Islet of Langerhans (tissue), 1 donor: ENCODE measurements around the gene FUT3.
"Not testable (repeated sequence)": the region's sequence is repeated elsewhere in the genome, so short reads cannot be mapped to it uniquely, and the experiment has no call there.

Source experiments
- FAIRE-seq: peaks from one replicate; lab custom pipeline; 2011; peaks lifted over from hg19 to GRCh38; lab: Jason Lieb, UNC

Gene FUT3

GRCh38 chr19:5844456-5845433 lies 6.5 kb downstream of the FUT3 start:
- no peak for FAIRE-seq

- no peak for FAIRE-seq
These were observed 7.8 kb downstream of the FUT3 start for GRCh38 chr19:5843295-5843927.

DNA sequence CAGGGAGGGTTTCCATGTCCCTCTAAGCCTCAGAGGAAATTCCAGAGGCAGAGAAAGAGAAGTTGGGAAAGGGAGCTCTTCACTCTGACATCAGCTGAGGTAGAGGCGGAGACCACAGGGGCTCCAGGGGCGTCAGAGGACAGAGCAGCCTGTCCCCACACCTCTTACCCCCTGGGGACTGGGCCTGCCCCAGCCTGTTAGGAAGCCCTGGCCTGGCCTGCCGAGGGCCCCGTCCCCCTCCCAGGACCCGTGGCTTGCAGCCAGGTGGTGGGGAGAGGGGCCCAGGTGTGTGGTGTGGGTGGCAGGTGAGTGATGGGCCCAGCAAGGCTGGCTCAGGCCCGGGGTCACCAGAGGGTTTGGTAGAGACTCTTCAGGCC lies 9.5 kb downstream of the FUT3 start:
- FAIRE-seq = not testable (repeated sequence)

DNA sequence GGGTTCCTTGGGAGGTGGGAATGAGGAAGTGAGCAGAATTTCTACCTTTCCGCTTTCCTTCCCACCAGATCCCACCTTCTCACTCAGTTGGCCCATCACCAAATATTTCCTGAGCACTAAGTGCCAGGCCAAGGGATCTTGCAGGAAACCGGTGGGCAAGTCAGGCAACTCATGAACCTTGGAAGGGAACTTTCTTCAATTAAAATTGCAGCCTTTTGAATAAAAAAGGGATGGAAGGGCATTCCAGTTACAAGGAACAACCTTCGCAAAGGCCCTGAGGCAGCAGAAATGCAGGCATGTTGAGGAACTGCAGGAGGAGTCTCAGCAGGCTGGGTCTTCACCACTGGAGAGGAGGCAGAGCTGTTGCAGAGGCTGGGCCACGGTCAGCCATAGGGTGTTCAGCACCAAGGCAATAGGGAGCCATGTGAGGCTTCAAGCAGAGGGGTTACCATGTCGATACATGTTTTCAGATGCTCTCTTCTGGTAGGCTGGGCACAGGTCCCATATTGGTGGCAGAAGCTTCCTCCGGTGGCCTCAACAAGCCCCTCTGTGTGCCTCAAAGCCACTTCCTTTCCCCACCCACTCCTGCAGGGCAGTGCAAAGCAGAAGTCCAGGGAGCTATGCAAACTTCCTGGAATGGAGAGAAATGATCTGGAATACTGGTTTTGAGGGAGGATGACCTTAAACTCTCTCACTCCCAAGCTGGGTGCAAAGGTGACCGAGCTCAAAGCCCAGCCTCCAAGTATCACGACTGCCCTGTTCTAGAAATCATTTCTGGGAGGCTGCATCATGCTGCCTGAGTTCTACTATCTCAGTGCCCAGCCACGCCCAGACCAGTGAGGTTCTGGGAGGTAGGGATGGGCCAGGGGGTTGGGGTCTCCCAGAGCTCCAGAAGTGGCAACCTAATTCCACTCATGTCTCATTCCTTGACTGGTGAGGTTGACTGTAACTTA lies 11.9 kb downstream of the FUT3 start, which contains the start of gene FUT6:
FUT6 (minus strand) TSS at position 638 of the 953 bp plus-strand sequence. CDS start 7,135 bp downstream, outside the sequence.
- no peak for FAIRE-seq

DNA sequence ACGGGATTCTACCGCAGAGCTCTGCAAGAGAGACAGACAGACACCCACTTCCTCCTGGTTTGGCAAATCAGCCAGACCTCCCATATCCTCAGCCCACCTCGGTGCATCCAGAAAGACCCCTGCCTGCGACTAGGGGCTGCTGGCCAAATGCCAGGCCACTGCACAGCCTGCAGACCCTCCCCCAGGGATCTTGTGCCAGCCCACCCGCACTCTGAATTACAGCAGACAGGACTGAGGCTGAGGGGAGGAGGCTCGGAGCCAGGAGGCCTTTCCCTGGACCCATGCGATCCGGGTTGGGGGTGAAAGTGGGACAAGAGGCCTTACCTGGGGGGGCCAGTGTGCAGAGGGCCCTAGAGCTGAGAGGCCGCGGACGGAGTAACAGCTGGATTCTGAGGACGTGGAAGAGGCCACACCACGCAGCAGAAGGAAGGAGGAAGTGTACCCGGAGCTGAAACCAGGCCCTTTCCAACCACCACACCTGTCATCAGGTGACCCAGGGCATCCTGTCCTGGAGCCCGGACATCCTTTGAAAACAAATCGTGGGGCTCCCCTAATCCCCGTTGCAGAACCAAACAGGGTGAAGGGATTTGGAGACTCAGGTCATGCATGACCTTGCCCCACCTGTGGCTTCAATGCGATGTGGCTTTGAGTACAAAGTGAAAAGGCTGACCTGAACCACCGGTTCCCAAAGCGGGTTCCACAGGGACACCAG lies 12.7 kb downstream of the FUT3 start:
- FAIRE-seq = no peak

GRCh38 chr19:5837761-5838352 lies 13.4 kb downstream of the FUT3 start:
- no peak for FAIRE-seq

DNA sequence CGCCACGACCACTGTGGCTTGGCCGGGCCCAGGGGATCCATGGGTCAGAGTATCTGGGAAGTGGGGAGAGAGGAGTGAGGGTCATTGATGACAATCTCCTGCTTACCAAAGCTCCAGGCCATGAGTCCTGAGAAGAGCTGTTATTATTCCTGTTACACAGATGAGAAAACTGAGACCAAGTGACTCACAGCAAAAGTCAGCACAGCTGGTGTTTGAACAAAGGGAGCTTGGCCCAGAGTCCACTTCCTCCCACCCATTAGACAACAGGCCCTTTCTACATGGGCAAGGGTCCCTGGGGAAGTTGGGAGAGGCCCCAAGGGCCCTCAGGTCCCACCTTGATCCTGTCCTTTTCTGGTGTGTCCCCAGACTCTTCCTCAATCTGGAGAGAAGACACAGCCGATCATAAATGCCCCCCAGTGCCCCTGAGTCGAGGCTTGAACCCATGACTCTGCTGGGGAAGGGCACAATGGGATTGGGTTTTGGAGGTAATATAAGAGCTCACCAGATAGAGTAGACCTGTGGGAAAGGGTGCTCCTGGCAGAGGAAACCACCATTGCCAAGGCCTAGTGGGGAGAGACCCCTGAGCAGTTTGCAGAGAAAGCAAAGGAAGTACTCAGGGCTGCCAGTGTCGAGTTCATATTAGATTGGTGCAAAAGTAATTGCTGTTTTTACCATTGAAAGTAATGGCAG lies 18.6 kb downstream of the FUT3 start:
- no peak for FAIRE-seq

GRCh38 chr19:5832061-5832460 lies 19.2 kb downstream of the FUT3 start:
- FAIRE-seq = no peak

DNA sequence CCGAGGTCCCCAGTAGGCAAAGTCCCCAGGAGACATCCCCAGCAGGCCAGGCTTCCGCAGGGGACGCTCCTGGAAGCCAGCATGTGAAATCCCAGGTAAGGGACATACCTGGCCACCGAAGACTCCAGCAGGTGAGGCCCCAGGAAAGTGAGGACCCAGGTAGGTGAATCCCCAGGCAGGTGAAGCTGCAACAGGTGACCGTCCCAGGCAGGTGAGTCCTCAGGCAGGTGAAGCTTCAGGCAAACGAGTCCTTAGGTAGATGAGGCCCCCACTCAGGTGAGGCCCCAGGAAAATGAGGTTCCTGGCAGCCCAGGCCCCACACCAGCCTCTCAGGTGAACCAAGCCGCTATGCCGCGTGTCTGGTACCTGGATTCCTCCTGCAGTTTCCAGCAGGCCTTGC lies 20.1 kb downstream of the FUT3 start:
- FAIRE-seq = no peak

DNA sequence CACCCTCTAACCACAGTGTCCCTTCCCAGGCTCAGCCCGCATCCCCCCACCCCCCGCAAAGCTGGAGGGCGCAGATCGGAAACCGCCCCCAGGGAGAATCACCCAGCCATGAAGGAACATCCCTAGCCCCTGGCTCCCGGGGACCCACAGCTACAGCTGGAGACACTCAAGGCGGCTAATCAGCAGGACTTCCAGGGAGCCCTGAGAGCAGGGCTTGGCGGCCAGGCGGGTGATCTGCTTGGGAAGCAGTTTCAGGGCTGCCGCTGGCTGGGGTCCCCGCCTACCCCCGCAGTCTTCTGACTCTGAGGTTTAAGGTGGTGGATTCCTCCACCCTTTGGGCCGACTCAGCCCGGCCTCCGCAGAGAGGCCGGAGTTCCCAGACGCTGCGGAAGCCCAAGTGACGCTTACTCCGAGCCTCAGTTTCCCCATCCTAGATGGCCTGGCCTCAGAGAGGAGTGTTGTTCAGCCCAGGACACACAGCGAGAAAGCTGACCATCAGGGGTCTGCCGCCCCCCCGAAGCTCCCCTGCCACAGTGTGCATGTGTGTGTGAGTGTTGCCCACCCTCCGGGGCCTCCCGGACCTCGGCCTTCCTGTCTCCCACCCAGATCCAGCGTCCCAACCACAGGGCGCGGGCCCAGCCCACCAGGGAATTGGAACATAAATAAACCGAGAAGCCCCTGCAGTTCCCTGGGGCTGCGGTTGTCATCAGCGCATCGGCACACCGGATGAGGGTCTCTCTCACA lies 21.5 kb downstream of the FUT3 start:
- FAIRE-seq = no peak

DNA sequence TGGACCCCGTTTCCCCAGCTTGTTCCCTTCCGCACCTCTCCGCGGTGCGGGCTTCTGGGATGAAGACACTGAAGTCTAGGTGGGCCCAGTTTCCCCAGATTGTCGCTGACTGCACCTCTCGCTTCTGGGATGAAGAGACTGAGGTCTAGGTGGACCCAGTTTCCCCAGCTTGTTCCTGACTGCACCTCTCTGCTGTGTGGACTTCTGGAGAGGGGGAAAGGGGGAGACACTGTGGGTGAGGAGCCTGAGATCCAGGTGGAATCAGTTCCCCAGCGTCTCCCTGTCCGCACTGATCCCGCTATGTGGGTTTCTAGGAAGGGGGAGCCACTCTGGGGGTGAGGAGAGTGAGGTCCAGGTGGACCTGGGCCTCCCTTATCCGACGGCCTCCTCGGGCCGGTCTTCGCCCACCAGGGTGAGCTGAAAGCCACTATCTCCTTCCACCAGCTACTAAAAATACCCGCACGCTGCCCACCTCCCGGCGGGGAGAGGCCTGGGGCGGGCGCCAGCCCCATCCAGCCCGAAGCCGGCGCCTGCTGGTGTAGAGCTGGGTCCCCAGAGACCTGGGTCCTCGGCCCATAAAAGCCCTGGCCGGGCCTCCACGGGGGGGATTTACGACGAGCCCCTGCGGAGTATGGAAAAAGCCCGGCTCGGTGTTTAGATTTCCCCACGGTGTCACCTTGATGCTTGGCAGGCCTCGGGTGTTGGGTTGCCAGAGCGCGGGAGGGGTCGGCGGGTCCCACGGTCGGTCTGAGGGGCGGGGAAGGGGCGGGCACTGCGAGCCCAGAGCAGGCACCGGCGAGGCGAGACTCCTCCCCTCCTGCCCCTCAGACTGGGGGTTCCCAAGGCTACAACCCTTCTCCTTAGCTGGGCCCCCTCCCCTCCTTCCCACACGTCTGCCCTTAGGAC lies 22.3 kb downstream of the FUT3 start:
- FAIRE-seq = no peak

DNA sequence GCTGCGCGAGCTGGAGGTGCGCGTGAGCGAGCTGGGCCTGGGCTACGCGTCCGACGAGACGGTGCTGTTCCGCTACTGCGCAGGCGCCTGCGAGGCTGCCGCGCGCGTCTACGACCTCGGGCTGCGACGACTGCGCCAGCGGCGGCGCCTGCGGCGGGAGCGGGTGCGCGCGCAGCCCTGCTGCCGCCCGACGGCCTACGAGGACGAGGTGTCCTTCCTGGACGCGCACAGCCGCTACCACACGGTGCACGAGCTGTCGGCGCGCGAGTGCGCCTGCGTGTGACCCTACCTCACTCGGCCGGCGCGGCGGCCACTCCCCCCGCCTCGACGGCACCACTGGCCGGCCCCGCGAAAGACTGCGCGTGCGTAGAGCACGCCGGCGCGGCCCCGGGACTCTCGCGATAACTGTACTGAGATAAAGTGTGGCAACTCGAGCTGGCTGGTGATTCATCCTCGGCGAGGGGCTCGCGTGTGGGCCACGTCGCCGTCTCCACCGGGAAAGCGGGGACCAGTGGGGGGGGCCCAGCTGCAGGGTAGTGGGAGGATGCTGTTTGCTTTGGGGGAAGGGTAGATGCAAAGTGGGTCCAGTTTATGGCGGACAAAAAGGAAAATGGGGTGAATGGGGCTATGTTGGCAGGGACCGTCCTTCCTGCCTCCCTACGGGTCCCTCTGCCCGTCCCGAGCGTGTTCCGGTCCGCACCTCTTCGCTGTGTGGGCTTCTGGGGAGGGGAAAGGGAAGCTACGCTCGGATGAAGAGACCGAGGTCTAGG lies 23.2 kb downstream of the FUT3 start:
- FAIRE-seq = no peak

DNA sequence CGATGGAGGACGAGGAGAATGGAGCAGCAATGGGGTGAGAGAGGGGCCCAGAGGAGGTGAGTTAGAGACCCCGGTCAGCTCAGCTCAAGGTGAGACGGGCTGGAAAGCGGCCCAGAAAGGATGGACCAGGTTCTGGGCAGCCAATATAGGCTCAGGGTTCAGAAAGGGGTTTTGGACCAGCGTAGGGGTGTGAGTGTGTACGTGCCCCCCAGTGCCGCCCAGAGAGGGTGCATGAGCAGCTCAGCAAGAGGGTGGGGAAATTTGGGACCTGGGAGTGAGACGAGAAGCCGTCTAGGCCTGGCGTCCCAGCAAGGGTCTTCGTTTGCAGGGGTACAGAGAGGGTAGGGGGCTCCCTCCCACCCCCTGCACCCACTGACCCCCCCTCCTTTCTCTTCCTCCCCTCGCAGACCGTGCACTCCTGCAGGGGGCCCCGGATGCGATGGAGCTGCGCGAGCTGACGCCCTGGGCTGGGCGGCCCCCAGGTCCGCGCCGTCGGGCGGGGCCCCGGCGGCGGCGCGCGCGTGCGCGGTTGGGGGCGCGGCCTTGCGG lies 23.8 kb downstream of the FUT3 start:
- no peak for FAIRE-seq

GRCh38 chr19:5826531-5827341 lies 24.5 kb downstream of the FUT3 start:
- FAIRE-seq = no peak

DNA sequence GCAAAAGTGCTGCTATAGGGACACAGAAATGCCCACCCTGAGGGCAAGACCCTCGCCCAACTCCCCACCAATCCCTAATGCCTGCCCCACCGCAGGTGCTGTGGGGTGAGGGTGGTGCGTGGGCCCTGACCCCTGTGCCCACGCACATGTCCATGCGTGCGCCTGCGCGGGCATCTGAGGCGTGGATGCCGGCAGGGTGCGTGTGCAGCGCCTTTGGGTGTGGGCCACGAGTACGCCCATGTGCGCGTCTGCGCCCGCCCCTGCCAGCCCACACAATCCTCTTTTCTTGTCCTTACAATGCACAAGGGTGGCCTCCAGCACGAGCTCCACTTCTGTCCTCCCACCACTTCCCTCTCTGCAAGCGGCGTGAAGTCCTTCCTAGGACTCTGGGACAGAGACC lies 26.1 kb downstream of the FUT3 start:
- no peak for FAIRE-seq

DNA sequence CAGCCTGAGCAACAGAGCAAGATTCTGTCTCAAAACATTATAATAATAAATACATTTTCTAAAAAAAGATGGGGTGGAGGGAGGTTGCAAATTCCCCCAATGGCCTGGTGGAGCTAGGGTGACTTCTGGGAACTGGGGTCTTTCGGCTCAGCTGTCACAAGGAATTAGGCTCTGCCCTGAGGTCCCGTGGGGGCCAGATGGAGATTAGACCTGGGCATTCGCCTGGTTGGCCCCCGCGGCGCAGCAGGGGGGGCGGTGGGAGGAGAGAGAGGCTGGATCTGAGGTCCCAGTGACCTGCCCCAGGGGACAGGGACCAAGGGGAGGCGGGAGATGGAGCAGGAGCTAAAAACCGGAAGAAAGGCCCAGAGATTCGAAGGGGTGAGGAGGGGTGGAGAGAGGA lies 26.5 kb downstream of the FUT3 start:
- no peak for FAIRE-seq
